AG10803 (cell line): ENCODE measurements around the gene NFKBIZ.

Experiments used
- DNase-seq: peaks from one replicate; pipeline ENCODE4 v3.0.0; 2010; ENCODE audit warnings: low read depth
- H3K4me3 ChIP-seq: 2 replicates; pipeline ENCODE4 v1.5.1; 2011; ENCODE audit warnings: mild to moderate bottlenecking, low read length, control low read depth
- CTCF ChIP-seq: conservative IDR thresholded peaks from 2 replicates; pipeline ENCODE4 v1.5.1; 2011; ENCODE audit warnings: mild to moderate bottlenecking, low read length, control low read depth, inconsistent platforms

Gene NFKBIZ

DNA sequence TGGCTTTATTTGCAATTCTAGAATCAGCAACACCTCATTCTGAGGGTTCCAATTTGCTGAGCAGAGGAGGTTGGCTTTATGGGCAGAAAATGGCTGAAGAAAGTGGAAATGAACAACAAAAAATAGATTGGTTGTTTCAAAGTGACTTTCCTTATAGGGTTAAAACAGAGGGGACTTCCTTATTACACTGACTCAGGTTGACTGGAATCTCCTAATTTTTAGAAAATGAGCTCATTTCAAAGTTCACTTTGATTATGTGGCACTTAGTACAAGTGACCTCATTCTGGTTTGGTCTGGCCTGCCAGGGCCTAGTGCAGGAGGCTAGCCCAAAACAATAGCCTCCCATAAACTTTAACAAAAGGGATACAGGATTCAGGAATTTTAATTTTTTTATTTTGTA is 41.4 kb downstream of the NFKBIZ start:
- no peak for TF ChIP-seq CTCF
- no peak overlapping the region for H3K4me3 ChIP-seq
- peak; percentile 53 for DNase-seq

DNA sequence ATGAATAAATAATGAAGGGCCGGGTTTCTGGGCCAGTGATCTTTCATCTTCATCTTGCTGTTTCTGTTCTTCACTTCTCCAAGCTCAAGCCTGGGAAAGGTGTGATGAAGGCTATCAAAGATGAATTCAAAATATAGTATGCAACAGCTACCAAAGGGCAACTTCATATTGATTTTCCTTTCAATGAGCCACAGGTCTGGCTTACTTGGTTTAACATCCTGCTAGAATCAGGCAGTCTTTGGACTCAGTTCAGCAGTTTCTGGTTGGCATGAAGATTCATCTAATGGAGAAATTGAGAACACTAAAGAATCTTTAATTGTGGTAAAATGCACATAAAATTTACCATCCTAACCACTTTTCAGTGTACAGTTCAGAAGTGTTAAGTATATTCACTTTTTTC is 43.3 kb downstream of the NFKBIZ start:
- H3K4me3 ChIP-seq = no peak overlapping the region
- no peak for TF ChIP-seq CTCF
- no peak for DNase-seq

DNA sequence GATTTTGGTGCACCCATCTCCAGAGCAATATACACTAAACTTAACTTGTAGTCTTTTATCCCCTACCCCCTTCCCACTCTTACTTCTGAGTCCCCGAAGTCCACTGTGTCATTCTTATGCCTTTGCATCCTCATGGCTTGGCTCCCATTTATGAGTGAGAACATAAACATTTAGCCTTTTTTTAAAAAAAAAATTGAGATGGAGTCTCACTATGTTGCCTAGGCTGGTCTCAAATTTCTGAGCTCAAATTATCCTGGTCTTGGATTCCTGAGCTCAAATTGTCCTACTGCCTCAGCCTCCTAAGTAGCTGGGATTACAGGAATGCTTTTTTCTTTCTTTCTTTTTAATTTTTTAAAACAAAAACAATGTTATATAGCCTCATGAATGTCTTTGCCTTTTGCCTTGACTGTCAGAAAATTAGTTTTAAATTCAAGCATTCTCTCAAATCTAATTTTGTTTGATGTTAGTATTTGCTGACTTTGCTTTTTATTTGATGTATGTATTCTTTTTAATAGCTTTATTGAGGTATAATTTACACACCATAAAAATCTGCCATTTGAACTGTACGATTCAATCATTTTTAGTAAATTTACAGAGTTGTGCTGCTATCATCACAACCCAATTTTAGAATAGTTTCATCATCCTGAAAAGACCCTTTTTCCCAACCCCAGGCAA is 46.9 kb downstream of the NFKBIZ start:
- DNase-seq = no peak
- TF ChIP-seq CTCF = no peak
- no peak overlapping the region for H3K4me3 ChIP-seq

DNA sequence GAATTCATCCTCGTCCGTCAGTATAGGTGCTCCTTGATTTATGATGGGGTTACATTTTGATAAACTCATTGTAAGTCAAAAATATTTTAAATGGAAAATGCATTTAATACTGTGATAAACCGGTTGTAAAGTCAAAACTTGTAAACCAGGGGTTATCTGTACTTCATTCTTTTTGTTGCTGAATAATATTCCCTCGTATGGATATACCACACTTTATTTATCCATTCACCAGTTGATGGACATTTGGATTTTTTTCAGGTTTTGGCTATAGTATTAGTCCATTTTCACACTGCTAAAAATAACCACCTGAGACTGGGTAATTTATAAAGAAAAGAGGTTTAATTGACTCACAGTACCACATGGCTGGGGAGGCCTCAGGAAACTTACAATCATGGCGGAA is 47.7 kb downstream of the NFKBIZ start:
- no peak overlapping the region for H3K4me3 ChIP-seq
- no peak for DNase-seq
- no peak for TF ChIP-seq CTCF

- no peak for DNase-seq
- H3K4me3 ChIP-seq = no peak overlapping the region
- TF ChIP-seq CTCF = no peak
These were observed 48.7 kb downstream of the NFKBIZ start for GRCh38 chr3:101898039-101898438.

- no peak for DNase-seq
- no peak overlapping the region for H3K4me3 ChIP-seq
- no peak for TF ChIP-seq CTCF
These were observed 49.4 kb downstream of the NFKBIZ start for GRCh38 chr3:101898752-101899169.

- H3K4me3 ChIP-seq = no peak overlapping the region
- TF ChIP-seq CTCF = no peak
- no peak for DNase-seq
These were observed 51.0 kb downstream of the NFKBIZ start for GRCh38 chr3:101900316-101900715.
